Esophagus muscularis mucosa (tissue), 4 donors: ENCODE results near the gene CORIN. TPM values are rescaled to one million over a fixed set of nuclear protein-coding genes. Genes with fewer than 3 reads are reported as not detected.

Source experiments
- DNase-seq: peaks from one replicate; pipeline ENCODE4 v3.0.0-alpha.2; 2017; ENCODE audit errors: extremely low spot score
- H3K27ac ChIP-seq, 4 donors: fragments of 200-600 bp; sonication (generic); replicated peaks in 1 of 4; 1 replicate in 3 of 4; 2 replicates in 1 of 4; pipeline ENCODE4 v1.5.1; 2016 to 2019; ENCODE audit warnings: mild to moderate bottlenecking in 1 of 4
- H3K27me3 ChIP-seq, 4 donors: fragments of 200-600 bp; sonication (generic); one replicate each; pipeline versions ENCODE4 v1.5.1 to v1.6.0; 2016 to 2019
- H3K36me3 ChIP-seq, 4 donors: fragments of 200-600 bp; sonication (generic); one replicate each; pipeline ENCODE4 v1.5.1; 2016 to 2019
- H3K4me1 ChIP-seq, 4 donors: fragments of 200-600 bp; sonication (generic); one replicate each; pipeline ENCODE4 v1.5.1; 2016 to 2019
- H3K4me3 ChIP-seq, 4 donors: fragments of 200-600 bp; sonication (generic); 1 replicate in 2 of 4; 2 replicates in 2 of 4; pipeline ENCODE4 v1.5.1; 2016 to 2019; ENCODE audit warnings: mild to moderate bottlenecking in 4 of 4, moderate library complexity in 1 of 4
- H3K9me3 ChIP-seq, 4 donors: fragments of 200-600 bp; sonication (generic); 1 replicate in 3 of 4; 2 replicates in 1 of 4; pipeline ENCODE4 v1.5.1; 2016 to 2019
- CTCF ChIP-seq, 3 experiments: fragments of 200-600 bp in 2 of 3; fragments of 450-650 bp in 1 of 3; sonication (generic) in 2 of 3; IDR thresholded peaks; one replicate each; pipeline ENCODE4 v1.5.1; 2017 to 2019; ENCODE audit warnings: antibody characterized with exemption in 3 of 3, mild to moderate bottlenecking in 2 of 3, moderate library complexity in 1 of 3
- EP300 ChIP-seq: sonication (generic); formaldehyde crosslinking; IDR thresholded peaks from one replicate; pipeline ENCODE4 v1.6.1; 2017; ENCODE audit warnings: antibody characterized with exemption
- POLR2A ChIP-seq: fragments of 450-650 bp; IDR thresholded peaks from one replicate; pipeline ENCODE4 v1.6.1; 2017; ENCODE audit warnings: antibody characterized with exemption, moderate library complexity, mild to moderate bottlenecking, low read depth
- POLR2AphosphoS5 ChIP-seq, 2 donors: sonication (generic); formaldehyde crosslinking; IDR thresholded peaks; one replicate each; pipeline ENCODE4 v1.6.1; 2017; ENCODE audit warnings: antibody characterized with exemption in 2 of 2
- WGBS: methylation state at CpG from one replicate; pipeline ENCODE4 v1.1.5; 2018; 5-methylcytosine and 5-hydroxymethylcytosine counted together
- intact Hi-C: fragments of 100-400 bp; cut with DNase I; formaldehyde crosslinking; loops from one replicate; pipeline ENCODE4 v1.15.1; 2023
- total RNA-seq, 4 donors: library from RNA; depleted of rRNA; stranded (reverse); fragments of >200 nt; gene quantifications; one replicate each; pipeline versions ENCODE4 v1.1.0 to v1.2.1, GENCODE V29; 2016

Gene CORIN
- total RNA-seq, 4 donors from 2014 or later, result 1.2 to 4.8 (median 2.8) TPM

- DNase-seq, result no peak
- TF ChIP-seq CTCF (IDR thresholded peaks at IDR 0.05) (no peak), POLR2AphosphoS5 (IDR thresholded peaks at IDR 0.05) (no peak), EP300 (no peak), POLR2A (no peak)
- Histone ChIP-seq H3K4me3 (no peak overlapping the region), H3K27me3 (no peaks in the 10 kb centered on the region), H3K36me3 (no peaks in the 10 kb centered on the region), H3K9me3 (no peaks in the 10 kb centered on the region), H3K27ac (no peak overlapping the region), H3K4me1 (no peaks in the 10 kb centered on the region)
- 81% methylated on average over 1 of the region's 1 CpG for WGBS
- intact Hi-C loops, result no loop called here
Measured at GRCh38 chr4:47659342-47659741, 178.5 kb downstream of the CORIN start.

- no peak for TF ChIP-seq POLR2AphosphoS5 (IDR thresholded peaks at IDR 0.05)
- no peak overlapping the region for H3K4me3 ChIP-seq
- H3K9me3 ChIP-seq, result no peaks in the 10 kb centered on the region
- no peak overlapping the region for H3K27ac ChIP-seq
- H3K27me3 ChIP-seq, result no peaks in the 10 kb centered on the region
- no peak for DNase-seq
- no peaks in the 10 kb centered on the region for H3K36me3 ChIP-seq
- intact Hi-C loops, result no loop called here
- WGBS, result 90% methylated on average over 3 of the region's 3 CpGs
- H3K4me1 ChIP-seq, result no peaks in the 10 kb centered on the region
Measured at GRCh38 chr4:47654972-47655693, 182.7 kb downstream of the CORIN start.

GRCh38 chr4:47652092-47652491 lies 185.8 kb downstream of the CORIN start:
- no peak for DNase-seq
- intact Hi-C loops, result no loop called here
- no peak for TF ChIP-seq POLR2AphosphoS5 (IDR thresholded peaks at IDR 0.05)
- TF ChIP-seq EP300, result no peak
- TF ChIP-seq CTCF (IDR thresholded peaks at IDR 0.05), result no peak
- TF ChIP-seq POLR2A, result no peak
- Histone ChIP-seq H3K27ac (no peak overlapping the region), H3K4me1 (no peaks in the 10 kb centered on the region), H3K36me3 (no peaks in the 10 kb centered on the region), H3K9me3 (no peaks in the 10 kb centered on the region), H3K4me3 (no peak overlapping the region), H3K27me3 (no peaks in the 10 kb centered on the region)
- 89% methylated on average over 2 of the region's 2 CpGs for whole genome bisulfite sequencing

GRCh38 chr4:47651231-47651630 lies 186.6 kb downstream of the CORIN start:
- Histone ChIP-seq H3K9me3 (no peaks in the 10 kb centered on the region), H3K4me1 (no peaks in the 10 kb centered on the region), H3K27ac (no peak overlapping the region), H3K4me3 (no peak overlapping the region), H3K36me3 (no peaks in the 10 kb centered on the region), H3K27me3 (no peaks in the 10 kb centered on the region)
- intact Hi-C loops, result no loop called here
- TF ChIP-seq CTCF (IDR thresholded peaks at IDR 0.05) (no peak), POLR2AphosphoS5 (IDR thresholded peaks at IDR 0.05) (no peak), POLR2A (no peak), EP300 (no peak)
- 35% methylated on average over 3 of the region's 3 CpGs for WGBS
- no peak for DNase-seq

- H3K4me1 ChIP-seq, result no peaks in the 10 kb centered on the region
- no peaks in the 10 kb centered on the region for H3K9me3 ChIP-seq
Measured at GRCh38 chr4:47650584-47651130, 187.2 kb downstream of the CORIN start.

More at GRCh38 chr4:47650584-47651130, 187.2 kb downstream of the CORIN start:
- Histone ChIP-seq H3K4me3 (no peak overlapping the region), H3K27me3 (no peaks in the 10 kb centered on the region), H3K36me3 (no peaks in the 10 kb centered on the region), H3K27ac (no peak overlapping the region)
- whole genome bisulfite sequencing, result 28% methylated on average over 2 of the region's 2 CpGs
- no peak for TF ChIP-seq POLR2A
- no peak for TF ChIP-seq EP300
- no peak for TF ChIP-seq POLR2AphosphoS5 (IDR thresholded peaks at IDR 0.05)
- TF ChIP-seq CTCF (IDR thresholded peaks at IDR 0.05), result no peak
- intact Hi-C loops, result no loop called here
- no peak for DNase-seq
